HepG2 (cell line): ENCODE measurements around the gene PXYLP1. TPM values are rescaled to one million over a fixed set of nuclear protein-coding genes. Genes with fewer than 3 reads are reported as not detected.

ENCODE experiments used
- ATAC-seq: fragments of 200-7000 bp; cut with Tn5 transposase; 3 replicates; pipeline ENCODE4 v1.9.1; 2020; ENCODE audit warnings: mild to moderate bottlenecking, moderate library complexity
- BruUV-seq: library from RNA; stranded (reverse); fragments of 400-500 nt; replicated peaks from 2 replicates; lab custom pipeline; 2021; lab: Mats Ljungman, UMichigan
- CTCF ChIA-PET: fragments of 300-600 bp; formaldehyde crosslinking; extraction: SDS; loops from one replicate; lab custom pipeline; 2021; ENCODE audit warnings: low total read pairs, inconsistent platforms, low intra/inter-chr PET ratio; lab: Yijun Ruan, JAX
- POLR2A ChIA-PET: fragments of 350-600 bp; sonication (Branson Sonifier 250); formaldehyde crosslinking; loops from one replicate; lab custom pipeline; 2020; ENCODE audit warnings: antibody characterized with exemption, inconsistent platforms; lab: Yijun Ruan, JAX
- DNase-seq: peaks from one replicate; pipeline ENCODE4 v3.0.0-alpha.2; 2015; ENCODE audit warnings: low spot score
- FAIRE-seq: peaks from 3 replicates; lab custom pipeline; 2011; peaks lifted over from hg19 to GRCh38; lab: Jason Lieb, UNC
- H2AFZ ChIP-seq: one replicate; pipeline ENCODE4 v1.6.1; 2011; ENCODE audit warnings: low read length, inconsistent platforms
- H3K27ac ChIP-seq: fragments of 300-600 bp; 3 replicates; pipeline ENCODE4 v1.8.0; 2011; ENCODE audit warnings: mixed run types, mild to moderate bottlenecking, mixed read lengths, low read length, inconsistent platforms; ENCODE audit not compliant: insufficient read depth; ENCODE audit errors: extremely low read length
- H3K27me3 ChIP-seq, 2 experiments: fragments of 200-600 bp in 1 of 2; 2 replicates in 1 of 2; 3 replicates in 1 of 2; pipeline versions ENCODE4 v1.6.0 to v1.8.0; 2011; ENCODE audit warnings: low read length in 2 of 2, mild to moderate bottlenecking in 2 of 2, moderate library complexity in 2 of 2, inconsistent platforms in 1 of 2; ENCODE audit not compliant: insufficient read depth in 2 of 2, control insufficient read depth in 1 of 2
- H3K36me3 ChIP-seq, 2 experiments: fragments of 200-600 bp in 1 of 2; replicated peaks in 1 of 2; 2 replicates in 1 of 2; 3 replicates in 1 of 2; pipeline versions ENCODE4 v1.5.1 to v1.8.0; 2011; ENCODE audit warnings: low read length in 2 of 2, inconsistent platforms in 1 of 2; ENCODE audit not compliant: insufficient read depth in 2 of 2, control insufficient read depth in 1 of 2
- H3K4me1 ChIP-seq: 2 replicates; pipeline ENCODE4 v1.5.1; 2012; ENCODE audit warnings: low read length, inconsistent platforms; ENCODE audit not compliant: insufficient read depth
- H3K4me2 ChIP-seq: 2 replicates; pipeline ENCODE4 v1.6.0; 2011; ENCODE audit warnings: low read depth, low read length, inconsistent platforms
- H3K4me3 ChIP-seq, 3 experiments: fragments of 200-600 bp in 1 of 3; sonication (generic), shearing (Covaris generic) in 1 of 3; replicated peaks in 1 of 3; 2 replicates each; pipeline ENCODE4 v1.5.1; 2011 to 2016; ENCODE audit warnings: low read length in 3 of 3, inconsistent platforms in 2 of 3, low read depth in 2 of 3, mild to moderate bottlenecking in 2 of 3, control low read depth in 1 of 3, mixed read lengths in 1 of 3; ENCODE audit not compliant: insufficient read depth in 1 of 3
- H3K79me2 ChIP-seq: one replicate; pipeline ENCODE4 v1.6.1; 2011; ENCODE audit warnings: low read length, inconsistent platforms; ENCODE audit not compliant: insufficient read depth
- H3K9ac ChIP-seq: 2 replicates; pipeline ENCODE4 v1.6.0; 2011; ENCODE audit warnings: mild to moderate bottlenecking, low read depth, low read length, inconsistent platforms; ENCODE audit not compliant: insufficient read depth
- H3K9me3 ChIP-seq: 2 replicates; pipeline ENCODE4 v1.5.1; 2012; ENCODE audit warnings: mild to moderate bottlenecking, low read length
- H4K20me1 ChIP-seq: 2 replicates; pipeline ENCODE4 v1.6.0; 2011; ENCODE audit warnings: inconsistent platforms, mild to moderate bottlenecking, low read length, moderate library complexity; ENCODE audit not compliant: insufficient read depth
- ATF5 ChIP-seq: sonication (generic); formaldehyde crosslinking; IDR thresholded peaks from 2 replicates; pipeline ENCODE4 v1.4.0; 2020; ENCODE audit warnings: mild to moderate bottlenecking, low read depth, missing genetic modification reagents
- CEBPG ChIP-seq: IDR thresholded peaks from 2 replicates; pipeline ENCODE4 v1.6.1; 2016
- E2F1 ChIP-seq: sonication (generic); formaldehyde crosslinking; IDR thresholded peaks from 2 replicates; pipeline ENCODE4 v1.5.0; 2020; ENCODE audit warnings: missing genetic modification reagents
- ETV5 ChIP-seq: IDR thresholded peaks from 2 replicates; pipeline ENCODE4 v1.6.1; 2018; ENCODE audit warnings: missing biosample characterization, missing genetic modification reagents, inconsistent platforms, borderline replicate concordance
- HNF4A ChIP-seq: sonication (generic); formaldehyde crosslinking; IDR thresholded peaks from 2 replicates; pipeline ENCODE4 v1.4.0; 2020; ENCODE audit warnings: missing genetic modification reagents
- NONO ChIP-seq, 2 experiments: fragments of 450-650 bp in 1 of 2; sonication (generic) in 1 of 2; formaldehyde crosslinking in 1 of 2; IDR thresholded peaks in 1 of 2; conservative IDR thresholded peaks in 1 of 2; 2 replicates each; pipeline versions ENCODE4 v1.6.1 to v1.8.0; 2017 to 2022; ENCODE audit warnings: mild to moderate bottlenecking in 1 of 2, missing genetic modification reagents in 1 of 2, moderate library complexity in 1 of 2
- NR2C2 ChIP-seq: sonication (generic); formaldehyde crosslinking; IDR thresholded peaks from 2 replicates; pipeline ENCODE4 v1.4.0; 2020; ENCODE audit warnings: missing genetic modification reagents, mild to moderate bottlenecking, moderate library complexity, borderline replicate concordance
- RBFOX2 ChIP-seq: fragments of 200-400 bp; formaldehyde crosslinking; IDR thresholded peaks from 2 replicates; pipeline ENCODE4 v1.6.1; 2017; ENCODE audit warnings: low read depth, mild to moderate bottlenecking, low read length
- RNF2 ChIP-seq: fragments of 450-650 bp; conservative IDR thresholded peaks from 2 replicates; pipeline ENCODE4 v1.6.1; 2016; ENCODE audit warnings: low read depth
- SMC3 ChIP-seq: IDR thresholded peaks from 2 replicates; pipeline ENCODE4 v1.6.1; 2011; ENCODE audit warnings: low read length, improper control_type of control experiment
- TBX2 ChIP-seq: sonication (generic); formaldehyde crosslinking; IDR thresholded peaks from 2 replicates; pipeline ENCODE4 v1.5.0; 2020; ENCODE audit warnings: missing genetic modification reagents, mild to moderate bottlenecking, borderline replicate concordance
- TOE1 ChIP-seq: sonication (generic); formaldehyde crosslinking; IDR thresholded peaks from 2 replicates; pipeline ENCODE4 v1.4.0; 2020; ENCODE audit warnings: mild to moderate bottlenecking, missing genetic modification reagents
- TOPORS ChIP-seq: sonication (generic); formaldehyde crosslinking; IDR thresholded peaks from 2 replicates; pipeline ENCODE4 v1.8.0; 2023; ENCODE audit warnings: mild to moderate bottlenecking, missing genetic modification reagents
- ZKSCAN5 ChIP-seq: sonication (generic); formaldehyde crosslinking; IDR thresholded peaks from 2 replicates; pipeline ENCODE4 v1.5.1; 2020; ENCODE audit warnings: mild to moderate bottlenecking, missing genetic modification reagents
- ZNF180 ChIP-seq: sonication (generic); formaldehyde crosslinking; IDR thresholded peaks from 2 replicates; pipeline ENCODE4 v1.4.0; 2020; ENCODE audit warnings: low read depth, missing genetic modification reagents, borderline replicate concordance
- ZNF451 ChIP-seq: sonication (generic); formaldehyde crosslinking; IDR thresholded peaks from 2 replicates; pipeline ENCODE4 v1.5.0; 2020; ENCODE audit warnings: mild to moderate bottlenecking, missing genetic modification reagents
- ZNF484 ChIP-seq: sonication (generic); formaldehyde crosslinking; IDR thresholded peaks from 2 replicates; pipeline ENCODE4 v1.5.1; 2020; ENCODE audit warnings: mild to moderate bottlenecking, low read depth, missing genetic modification reagents, borderline replicate concordance
- ZNF775 ChIP-seq: sonication (generic); formaldehyde crosslinking; IDR thresholded peaks from 2 replicates; pipeline ENCODE4 v1.4.0; 2020; ENCODE audit warnings: missing genetic modification reagents, mild to moderate bottlenecking, moderate library complexity, borderline replicate concordance
- WGBS: methylation state at CpG from one replicate; pipeline ENCODE4 v1.1.6; 2017; ENCODE audit warnings: low lambda C conversion rate; 5-methylcytosine and 5-hydroxymethylcytosine counted together
- in situ Hi-C: cut with HindIII; loops from 2 replicates; pipeline ENCODE4 v1.10.0; 2017; ENCODE audit warnings: low pct_unique_long_range_greater_than_20kb; ENCODE audit not compliant: extremely low pct_ligation_motif_present
- intact Hi-C: fragments of 100-400 bp; cut with micrococcal nuclease; formaldehyde crosslinking; loops from one replicate; pipeline ENCODE4 v1.10.0; 2022; ENCODE audit not compliant: unreplicated experiment
- polyA plus RNA-seq, 8 experiments: library from polyadenylated mRNA; depleted of rRNA in 3 of 8; stranded (reverse) in 7 of 8; unstranded in 1 of 8; fragments of >200 nt; fragmentation: Illumina TruSeq in 4 of 8; extraction: Trizol in 4 of 8; gene quantifications; 2 replicates each; pipeline versions ENCODE4 v1.2.1 to v1.2.3, GENCODE V29; 2011 to 2016; ENCODE audit warnings: low read depth in 4 of 8, missing spikeins in 1 of 8, mixed read lengths in 1 of 8; ENCODE audit not compliant: insufficient read depth in 1 of 8
- total RNA-seq, 5 experiments: library from RNA; depleted of rRNA; stranded (reverse); fragments of >200 nt; fragmentation: Illumina TruSeq; extraction: Trizol; gene quantifications; 2 replicates each; pipeline ENCODE4 v1.2.3, GENCODE V29; 2016; ENCODE audit warnings: low read depth in 1 of 5
- TF ChIP-seq, protein P1 (sequence below): sonication (generic); formaldehyde crosslinking; IDR thresholded peaks from 2 replicates; pipeline ENCODE4 v1.8.0; 2022; ENCODE audit warnings: missing genetic modification reagents, low read depth, mild to moderate bottlenecking, borderline replicate concordance
- TF ChIP-seq, protein P2 (sequence below): sonication (generic); formaldehyde crosslinking; IDR thresholded peaks from 2 replicates; pipeline ENCODE4 v1.8.0; 2022; ENCODE audit warnings: missing genetic modification reagents, mild to moderate bottlenecking, moderate library complexity, borderline replicate concordance

Gene PXYLP1
- total and polyA plus RNA-seq, 2 of the 13 experiments (the other 11 are each of a cell fraction or from before 2014, with no cell fraction given), result 4.9 to 8.1 TPM

GRCh38 chr3:141235661-141236171 lies 4.1 kb downstream of the PXYLP1 start:
- no TSS peak for BruUV-seq
- ATAC-seq (peak; percentile 70), FAIRE-seq (peak; percentile 98), DNase-seq (peak; percentile 87)
- Histone ChIP-seq H3K9me3 (no peaks in the 10 kb centered on the region), H3K4me3 (peak overlapping the region in 1 of 3 experiments; percentile 21; a peak in 1 of 6 replicates), H3K27ac (peak overlapping the region; percentile 52), H2AFZ (no peak overlapping the region), H3K4me1 (peaks cover 72% of the 10 kb centered on the region), H3K36me3 (no peaks in the 10 kb centered on the region), H3K4me2 (peak overlapping the region; percentile 52), H3K27me3 (no peaks in the 10 kb centered on the region), H3K9ac (0 out of 2 replicates have a peak overlapping the region, but pooled peaks have one; percentile 1), H4K20me1 (no peaks in the 10 kb centered on the region), H3K79me2 (no peaks in the 10 kb centered on the region)
- in situ Hi-C loops (loop anchor here (5.0 kb wide), 1 partner anchor 37 kb away; no protein-coding TSS in a partner anchor), intact Hi-C loops (loop anchor here (1.0 to 5.0 kb wide), 3 partner anchors 21 to 222 kb away; no protein-coding TSS in a partner anchor)
- whole genome bisulfite sequencing, result 3% methylated on average over 6 of the region's 10 CpGs
- ChIA-PET CTCF (interaction anchor here (1.4 to 1.8 kb wide), 2 partner anchors 20 to 43 kb away, joined by 14 to 15 read pairs; no protein-coding TSS in a partner anchor), POLR2A (no interaction called here)
- peak; percentile 60; the same call in 1 of the 2 replicates for TF ChIP-seq NR2C2 (CRISPR knock-in tag)
- TF ChIP-seq NONO (IDR thresholded peaks at IDR 0.05), result no peak
- 0 out of 2 replicates have a peak, but pooled peaks have one; percentile 14 for TF ChIP-seq NONO (CRISPR knock-in tag; conservative IDR thresholded peaks at IDR 0.05)
- no peak for TF ChIP-seq ATF5 (CRISPR knock-in tag)
- 0 out of 2 replicates have a peak, but pooled peaks have one; percentile 47 for TF ChIP-seq RNF2
- peak; percentile 32; the same call in 1 of the 2 replicates for TF ChIP-seq CEBPG (CRISPR knock-in tag)
- 0 out of 2 replicates have a peak, but pooled peaks have one; percentile 46 for TF ChIP-seq ZNF451 (CRISPR knock-in tag)
- TF ChIP-seq, protein P1, sequence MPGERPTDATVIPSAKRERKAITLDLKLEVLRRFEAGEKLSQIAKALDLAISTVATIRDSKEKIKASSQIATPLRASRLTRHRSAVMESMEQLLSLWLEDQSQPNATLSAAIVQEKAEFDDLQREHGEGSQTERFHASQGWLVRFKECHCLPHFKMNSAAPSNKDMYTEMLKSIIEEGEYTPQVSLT (CRISPR knock-in tag), result no peak
- TF ChIP-seq ZNF180 (CRISPR knock-in tag), result no peak
- TF ChIP-seq RBFOX2, result no peak
- TF ChIP-seq, protein P2, sequence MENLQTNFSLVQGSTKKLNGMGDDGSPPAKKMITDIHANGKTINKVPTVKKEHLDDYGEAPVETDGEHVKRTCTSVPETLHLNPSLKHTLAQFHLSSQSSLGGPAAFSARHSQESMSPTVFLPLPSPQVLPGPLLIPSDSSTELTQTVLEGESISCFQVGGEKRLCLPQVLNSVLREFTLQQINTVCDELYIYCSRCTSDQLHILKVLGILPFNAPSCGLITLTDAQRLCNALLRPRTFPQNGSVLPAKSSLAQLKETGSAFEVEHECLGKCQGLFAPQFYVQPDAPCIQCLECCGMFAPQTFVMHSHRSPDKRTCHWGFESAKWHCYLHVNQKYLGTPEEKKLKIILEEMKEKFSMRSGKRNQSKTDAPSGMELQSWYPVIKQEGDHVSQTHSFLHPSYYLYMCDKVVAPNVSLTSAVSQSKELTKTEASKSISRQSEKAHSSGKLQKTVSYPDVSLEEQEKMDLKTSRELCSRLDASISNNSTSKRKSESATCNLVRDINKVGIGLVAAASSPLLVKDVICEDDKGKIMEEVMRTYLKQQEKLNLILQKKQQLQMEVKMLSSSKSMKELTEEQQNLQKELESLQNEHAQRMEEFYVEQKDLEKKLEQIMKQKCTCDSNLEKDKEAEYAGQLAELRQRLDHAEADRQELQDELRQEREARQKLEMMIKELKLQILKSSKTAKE (CRISPR knock-in tag), result no peak
- TF ChIP-seq TBX2, result peak; percentile 58; the same call in 1 of the 2 replicates
- TF ChIP-seq ETV5 (CRISPR knock-in tag), result peak; percentile 26; the same call in 1 of the 2 replicates
- peak; percentile 65 for TF ChIP-seq SMC3
- TF ChIP-seq TOE1 (CRISPR knock-in tag), result peak; percentile 69; the same call in 1 of the 2 replicates
- no peak for TF ChIP-seq ZKSCAN5 (CRISPR knock-in tag)
- no peak for TF ChIP-seq TOPORS
- TF ChIP-seq ZNF484, result no peak
- peak; percentile 96 for TF ChIP-seq HNF4A (CRISPR knock-in tag)
- no peak for TF ChIP-seq ZNF775 (CRISPR knock-in tag)
- TF ChIP-seq E2F1, result peak; percentile 88; the same call in 1 of the 2 replicates
